Cardiac fibroblast (primary cell): ENCODE data around the gene DHRSX.
A peak's percentile ranks its signal among the peaks of the same experiment; 100 is the strongest.
"Not testable (repeated sequence)": the region's sequence is repeated elsewhere in the genome, so short reads cannot be mapped to it uniquely, and the experiment has no call there.

Experiments
- DNase-seq, 2 donors: peaks; one replicate each; pipeline versions ENCODE4 v3.0.0 to v3.0.0-alpha.2; 2010; ENCODE audit warnings: low read depth in 2 of 2
- H3K4me3 ChIP-seq, 2 donors: replicated peaks in 1 of 2; 1 replicate in 1 of 2; 2 replicates in 1 of 2; pipeline ENCODE4 v1.5.1; 2011; ENCODE audit warnings: low read depth in 2 of 2, low read length in 2 of 2, mild to moderate bottlenecking in 2 of 2, moderate library complexity in 1 of 2
- CTCF ChIP-seq: IDR thresholded peaks from one replicate; pipeline ENCODE4 v1.5.1; 2011; ENCODE audit warnings: low read depth, mild to moderate bottlenecking, low read length, inconsistent platforms

Gene DHRSX

GRCh38 chrX:2313864-2314640 lies 186.7 kb downstream of the DHRSX start:
- H3K4me3 ChIP-seq, result no peak overlapping the region
- no peak for TF ChIP-seq CTCF
- no peak for DNase-seq

- DNase-seq, H3K4me3 ChIP-seq: not testable (repeated sequence)
Observed at GRCh38 chrX:2312061-2312591, 188.7 kb downstream of the DHRSX start.

- TF ChIP-seq CTCF, result no peak
- no peak for DNase-seq
- H3K4me3 ChIP-seq, result no peak overlapping the region
Observed at GRCh38 chrX:2311501-2311900, 189.3 kb downstream of the DHRSX start.

- no peak for DNase-seq
Observed at GRCh38 chrX:2301901-2302300, 198.9 kb downstream of the DHRSX start.

GRCh38 chrX:2299871-2300270 lies 200.9 kb downstream of the DHRSX start:
- peak in 1 of 2 donors; percentile 30 for DNase-seq
- no peak overlapping the region for H3K4me3 ChIP-seq
- TF ChIP-seq CTCF, result no peak

More at GRCh38 chrX:2301901-2302300, 198.9 kb downstream of the DHRSX start:
- no peak for TF ChIP-seq CTCF
- no peak overlapping the region for H3K4me3 ChIP-seq

- no peak for TF ChIP-seq CTCF
- no peak for DNase-seq
- H3K4me3 ChIP-seq, result no peak overlapping the region
Observed at GRCh38 chrX:2286731-2287130, 214.0 kb downstream of the DHRSX start.

GRCh38 chrX:2284601-2285000 lies 216.2 kb downstream of the DHRSX start:
- TF ChIP-seq CTCF, result no peak
- no peak for DNase-seq

More at GRCh38 chrX:2284601-2285000, 216.2 kb downstream of the DHRSX start:
- no peak overlapping the region for H3K4me3 ChIP-seq
